ENCODE measurements around the gene PLCL1.
"Not testable (repeated sequence)": the region's sequence is repeated elsewhere in the genome, so short reads cannot be mapped to it uniquely, and the experiment has no call there.

PLCL1 gene

DNA sequence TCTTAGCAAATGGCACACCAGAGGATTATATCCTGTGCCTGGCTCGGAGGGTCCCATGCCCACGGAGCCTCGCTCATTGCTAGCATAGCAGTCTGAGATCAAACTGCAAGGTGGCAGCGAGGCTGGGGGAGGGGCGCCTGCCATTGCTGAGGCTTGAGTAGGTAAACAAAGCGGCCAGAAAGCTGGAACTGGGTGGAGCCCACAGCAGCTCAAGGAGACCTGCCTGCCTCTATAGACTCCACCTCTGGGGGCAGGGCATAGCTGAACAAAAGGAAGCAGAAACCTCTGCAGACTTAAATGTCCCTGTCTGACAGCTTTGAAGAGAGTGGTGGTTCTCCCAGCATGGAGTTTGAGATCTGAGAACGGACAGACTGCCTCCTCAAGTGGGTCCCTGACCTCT, 392.2 kb downstream of the PLCL1 start:
- DNase-seq: not testable (repeated sequence)

Data from inflammatory macrophage treated with lipopolysaccharide for 1 hour (primary cell).